Mucosa of rectum (tissue), 2 donors: ENCODE results near the gene NDUFB11.

ENCODE experiments used
- H3K27ac ChIP-seq, 2 donors: one replicate each; pipeline ENCODE4 v1.7.0; 2013; ENCODE audit warnings: inconsistent platforms in 2 of 2, low read depth in 2 of 2, low read length in 2 of 2
- H3K27me3 ChIP-seq, 2 donors: one replicate each; pipeline ENCODE4 v1.7.0; 2013; ENCODE audit warnings: low read length in 2 of 2; ENCODE audit not compliant: control insufficient read depth in 2 of 2, insufficient read depth in 2 of 2
- H3K36me3 ChIP-seq, 2 donors: one replicate each; pipeline ENCODE4 v1.7.0; 2013; ENCODE audit warnings: low read length in 2 of 2; ENCODE audit not compliant: control insufficient read depth in 2 of 2, insufficient read depth in 2 of 2
- H3K4me1 ChIP-seq, 2 donors: one replicate each; pipeline ENCODE4 v1.7.0; 2013; ENCODE audit warnings: low read length in 2 of 2, mild to moderate bottlenecking in 1 of 2; ENCODE audit not compliant: control insufficient read depth in 2 of 2, insufficient read depth in 2 of 2
- H3K4me3 ChIP-seq, 2 donors: one replicate each; pipeline ENCODE4 v1.7.0; 2013; ENCODE audit warnings: low read length in 2 of 2
- H3K9ac ChIP-seq, 2 donors: one replicate each; pipeline ENCODE4 v1.7.0; 2013; ENCODE audit warnings: low read length in 2 of 2, low read depth in 1 of 2, mild to moderate bottlenecking in 1 of 2
- H3K9me3 ChIP-seq, 2 donors: one replicate each; pipeline ENCODE4 v1.7.0; 2013; ENCODE audit warnings: low read length in 2 of 2; ENCODE audit not compliant: control insufficient read depth in 2 of 2
- donor health status: healthy.
- donor health status: Normal muscosa, but diverticular disease.

The NDUFB11 gene

DNA sequence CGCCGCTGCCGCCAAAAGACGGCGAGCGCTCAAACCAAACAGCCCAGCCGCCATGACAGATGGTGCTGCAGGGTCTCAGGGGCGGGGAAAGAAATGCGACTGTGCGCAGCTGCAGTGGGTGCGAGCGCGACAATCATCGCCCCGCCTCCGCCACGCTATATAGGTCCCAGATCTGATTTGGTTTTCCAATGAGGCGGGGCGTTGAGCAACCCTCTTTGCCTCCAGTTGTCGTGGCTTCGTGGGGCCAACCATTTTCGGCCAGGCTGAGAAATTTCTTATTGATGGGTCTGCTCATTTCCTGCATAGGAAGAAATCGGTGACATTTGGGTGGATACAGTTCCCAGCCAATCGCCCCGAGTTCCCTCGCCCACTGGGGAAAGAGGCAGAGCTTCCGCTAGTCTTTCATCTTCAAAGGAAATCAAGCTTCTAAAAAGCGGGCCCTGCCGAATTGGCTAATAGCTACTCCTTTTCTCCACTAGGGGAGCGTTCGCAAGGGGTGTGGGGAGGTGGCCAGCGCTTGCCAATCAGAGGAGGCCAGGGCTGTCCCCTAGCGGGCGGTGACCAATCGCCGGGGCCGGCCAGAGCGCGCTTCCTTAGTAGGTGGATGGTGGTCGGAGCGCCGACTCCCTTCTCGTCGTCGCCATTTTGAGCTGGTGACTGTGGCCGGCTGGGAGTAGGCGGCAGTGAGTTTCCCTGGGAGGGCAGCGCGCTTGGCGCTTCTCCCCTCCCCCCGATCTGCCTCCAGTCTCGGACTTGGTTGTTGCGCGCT is at the start of gene NDUFB11, which contains the start of gene RBM10:
TSS of gene NDUFB11 (minus strand) at position 77 of the 769 bp plus-strand sequence. CDS start at position 54, 23 bp downstream.
TSS of gene RBM10 (plus strand) at position 596 of the 769 bp plus-strand sequence. CDS start 2,261 bp downstream, outside the sequence.
- peak within 1 kb of the TSS; percentile 70 to 87 for H3K4me3 ChIP-seq
- peak within 1 kb of the TSS; percentile 80 to 86 for H3K9ac ChIP-seq
- H3K27ac ChIP-seq, result peak within 1 kb of the TSS; percentile 95 to 97

DNA sequence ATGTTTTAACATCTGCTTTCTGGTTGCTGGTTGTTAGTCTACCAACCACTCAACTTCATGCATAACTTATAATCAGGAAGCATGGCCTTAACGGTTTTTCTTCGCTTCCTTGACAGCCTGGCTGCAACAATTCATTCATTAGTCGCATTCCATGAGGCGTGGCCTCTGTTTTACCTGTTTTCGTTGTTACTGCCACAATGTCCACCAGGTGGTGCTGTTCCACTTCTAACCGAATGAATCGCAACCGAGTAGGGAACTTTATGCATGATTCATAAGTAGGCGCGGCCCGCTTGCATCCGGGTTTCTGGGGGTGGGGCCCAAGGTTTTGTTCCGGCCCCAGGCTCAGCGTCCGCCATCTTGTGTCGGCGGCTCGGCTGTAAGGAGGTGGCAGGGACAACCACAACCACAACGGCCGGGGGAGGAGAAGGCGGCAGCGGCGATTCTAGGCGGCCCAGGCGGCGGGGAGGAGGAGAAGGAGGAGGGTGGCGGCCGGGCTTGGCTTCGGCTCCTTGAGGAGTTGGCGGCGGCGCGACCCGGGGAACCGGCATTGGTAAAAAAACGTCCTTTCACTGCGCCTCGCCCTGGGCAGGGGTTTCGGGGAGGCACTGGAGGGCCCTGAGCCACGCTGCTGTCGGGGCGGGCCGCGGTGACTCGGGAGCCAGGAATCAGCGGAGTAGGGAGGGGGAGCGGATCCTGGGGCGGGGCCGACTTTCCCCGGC is 49.1 kb upstream of the NDUFB11 start, which contains the start of gene UBA1:
TSS of gene UBA1 (plus strand) at position 355 of the 719 bp plus-strand sequence. CDS start 4,974 bp downstream, outside the sequence.
- H3K9me3 ChIP-seq, result no peaks in the 10 kb centered on the region
- peaks cover 0 to 6% of the 10 kb centered on the region in 2 donors for H3K27me3 ChIP-seq
- H3K9ac ChIP-seq, result peak within 1 kb of the TSS; percentile 94 to 99
- peak within 1 kb of the TSS; percentile 90 to 95 for H3K27ac ChIP-seq
- H3K4me3 ChIP-seq, result peak within 1 kb of the TSS; percentile 92 to 96
- peaks cover 26 to 27% of the 10 kb centered on the region in 2 donors for H3K4me1 ChIP-seq
- peaks cover 6 to 20% of the 10 kb centered on the region in 2 donors for H3K36me3 ChIP-seq

More for the DNA sequence above, at the start of gene NDUFB11, which contains the start of gene RBM10:
- peaks cover 3% of the 10 kb centered on the region in 2 donors for H3K27me3 ChIP-seq
- H3K9me3 ChIP-seq, result no peaks in the 10 kb centered on the region
- H3K4me1 ChIP-seq, result peaks cover 8 to 10% of the 10 kb centered on the region in 2 donors
- peaks cover 7 to 12% of the 10 kb centered on the region in 2 donors for H3K36me3 ChIP-seq

DNA sequence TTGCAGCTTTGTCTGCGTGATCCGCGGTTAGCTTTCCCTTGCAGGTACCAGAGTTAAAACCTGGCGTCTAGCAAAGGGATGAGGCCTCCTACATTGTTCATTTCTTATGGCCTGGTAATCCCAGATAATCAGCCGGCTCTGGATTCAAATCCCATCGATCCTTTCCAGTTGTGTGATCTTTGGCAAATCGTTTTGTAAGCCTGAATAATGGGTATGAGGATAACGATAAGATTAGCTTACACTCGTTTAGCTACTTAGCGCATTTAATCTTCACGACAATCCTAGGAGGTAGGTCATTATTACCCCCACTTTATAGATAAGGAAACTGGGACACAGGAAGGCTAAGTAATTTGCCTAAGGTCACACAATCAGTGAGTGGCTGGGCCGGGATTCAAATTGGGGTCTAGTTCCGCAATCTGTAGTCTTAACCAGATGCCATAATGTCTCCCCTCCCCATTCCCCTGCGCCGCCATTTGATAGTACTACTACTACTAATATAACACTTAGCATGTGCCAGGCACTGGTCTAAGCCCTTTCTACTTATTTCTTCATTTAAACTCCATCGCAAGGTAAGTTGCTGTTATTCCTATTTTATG is 47.4 kb upstream of the NDUFB11 start:
- H3K9me3 ChIP-seq, result no peaks in the 10 kb centered on the region
- H3K36me3 ChIP-seq, result peaks cover 4 to 7% of the 10 kb centered on the region in 2 donors
- H3K9ac ChIP-seq, result peak overlapping the region in 1 of 2 donors; percentile 63
- peak overlapping the region; percentile 54 to 75 for H3K4me3 ChIP-seq
- H3K27me3 ChIP-seq, result peaks cover 3 to 6% of the 10 kb centered on the region in 2 donors
- H3K4me1 ChIP-seq, result peaks cover 24% of the 10 kb centered on the region in 2 donors
- H3K27ac ChIP-seq, result no peak overlapping the region

DNA sequence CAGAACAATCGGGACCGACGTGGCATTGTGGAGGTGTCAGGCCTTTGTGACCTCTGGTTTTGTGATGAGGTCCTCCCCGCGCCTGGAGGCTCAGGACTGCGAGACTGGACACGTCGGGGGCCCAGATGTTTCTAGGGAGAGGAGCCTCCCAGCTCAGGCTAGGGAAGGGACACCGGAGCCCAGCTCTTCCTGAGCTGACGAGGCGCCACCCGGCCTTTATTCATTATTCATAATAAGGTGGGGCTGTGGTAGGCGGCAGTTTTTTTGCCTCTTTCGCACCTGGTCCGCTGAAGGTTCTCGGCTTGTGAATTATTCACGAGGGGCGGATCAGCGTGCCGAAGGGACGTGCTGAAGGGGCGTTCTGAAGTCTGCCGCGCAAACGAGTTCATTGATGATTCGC is 46.8 kb upstream of the NDUFB11 start:
- Histone ChIP-seq H3K4me3 (peak overlapping the region; percentile 54 to 75), H3K27ac (peak overlapping the region in 1 of 2 donors; percentile 65), H3K27me3 (peaks cover 3 to 6% of the 10 kb centered on the region in 2 donors), H3K9ac (peak overlapping the region; percentile 63), H3K9me3 (no peaks in the 10 kb centered on the region), H3K36me3 (peaks cover 6 to 7% of the 10 kb centered on the region in 2 donors), H3K4me1 (peaks cover 20% of the 10 kb centered on the region in 2 donors)

DNA sequence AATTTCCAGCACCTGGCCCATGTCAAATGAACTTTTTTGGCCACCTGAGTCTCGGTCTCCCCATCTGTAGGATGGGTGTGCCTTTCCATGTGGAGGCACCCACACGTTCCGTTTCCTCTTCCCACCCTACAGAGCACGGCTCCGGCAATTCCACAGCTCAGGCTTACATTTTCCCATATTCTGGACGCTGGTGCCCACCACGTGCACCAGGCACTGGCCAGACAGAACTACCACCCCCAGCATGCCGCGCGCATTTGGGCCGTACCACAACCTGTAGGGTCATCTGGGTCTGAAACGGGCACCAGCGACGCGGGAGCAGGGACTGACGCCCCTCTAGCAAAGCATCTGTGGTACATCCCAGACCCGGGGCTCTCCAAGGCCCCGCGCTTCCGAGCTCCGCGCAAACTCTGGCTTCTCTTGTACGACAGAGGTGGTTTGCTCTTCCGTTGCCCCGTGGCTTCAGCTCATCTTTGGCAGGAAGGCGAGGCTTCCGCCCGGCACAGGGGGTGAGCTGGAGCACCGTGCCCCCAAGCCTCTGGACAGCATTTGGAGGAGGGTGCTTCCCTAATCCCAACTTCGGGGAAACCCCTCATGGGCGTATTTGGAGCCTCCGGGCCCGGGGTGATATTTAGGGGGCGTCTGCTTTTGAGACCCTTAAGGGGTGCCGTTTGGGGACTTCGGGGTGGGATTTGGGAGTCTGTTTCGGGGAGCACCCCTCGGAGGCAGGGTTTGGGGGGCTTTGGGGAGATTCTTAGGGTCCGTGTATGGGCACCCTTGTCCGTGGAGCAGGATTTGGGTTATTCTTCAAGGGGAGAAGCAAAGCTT is 46.2 kb upstream of the NDUFB11 start:
- peak overlapping the region; percentile 7 to 65 for H3K27ac ChIP-seq
- H3K9me3 ChIP-seq, result no peaks in the 10 kb centered on the region
- peaks cover 3 to 9% of the 10 kb centered on the region in 2 donors for H3K27me3 ChIP-seq
- peak overlapping the region; percentile 63 for H3K9ac ChIP-seq
- peaks cover 13 to 15% of the 10 kb centered on the region in 2 donors for H3K4me1 ChIP-seq
- H3K36me3 ChIP-seq, result peaks cover 6 to 11% of the 10 kb centered on the region in 2 donors
- peak overlapping the region; percentile 54 to 75 for H3K4me3 ChIP-seq

DNA sequence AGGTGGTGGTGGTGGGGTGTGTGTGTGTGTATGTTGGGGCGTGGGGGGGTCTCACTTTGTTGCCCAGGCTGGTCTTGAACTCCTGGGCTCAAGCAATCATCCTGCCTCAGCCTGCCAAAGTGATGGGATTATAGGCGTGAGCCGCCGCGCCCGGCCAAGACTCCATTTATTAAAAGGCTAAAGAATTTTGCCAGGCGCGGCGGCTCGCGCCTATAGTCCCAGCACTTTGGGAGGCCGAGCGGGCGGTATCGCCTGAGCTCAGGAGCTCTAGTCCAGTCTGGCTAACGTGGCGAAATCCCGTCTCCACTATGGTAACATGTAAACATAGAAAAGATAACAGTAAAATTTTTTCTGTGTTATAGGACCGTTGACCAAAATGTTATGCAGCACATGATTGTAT is 45.4 kb upstream of the NDUFB11 start:
- Histone ChIP-seq H3K4me1 (peaks cover 12 to 13% of the 10 kb centered on the region in 2 donors), H3K27me3 (peaks cover 3 to 9% of the 10 kb centered on the region in 2 donors), H3K4me3 (no peak overlapping the region), H3K27ac (no peak overlapping the region), H3K9ac (no peak overlapping the region), H3K36me3 (peaks cover 8 to 12% of the 10 kb centered on the region in 2 donors), H3K9me3 (no peaks in the 10 kb centered on the region)

DNA sequence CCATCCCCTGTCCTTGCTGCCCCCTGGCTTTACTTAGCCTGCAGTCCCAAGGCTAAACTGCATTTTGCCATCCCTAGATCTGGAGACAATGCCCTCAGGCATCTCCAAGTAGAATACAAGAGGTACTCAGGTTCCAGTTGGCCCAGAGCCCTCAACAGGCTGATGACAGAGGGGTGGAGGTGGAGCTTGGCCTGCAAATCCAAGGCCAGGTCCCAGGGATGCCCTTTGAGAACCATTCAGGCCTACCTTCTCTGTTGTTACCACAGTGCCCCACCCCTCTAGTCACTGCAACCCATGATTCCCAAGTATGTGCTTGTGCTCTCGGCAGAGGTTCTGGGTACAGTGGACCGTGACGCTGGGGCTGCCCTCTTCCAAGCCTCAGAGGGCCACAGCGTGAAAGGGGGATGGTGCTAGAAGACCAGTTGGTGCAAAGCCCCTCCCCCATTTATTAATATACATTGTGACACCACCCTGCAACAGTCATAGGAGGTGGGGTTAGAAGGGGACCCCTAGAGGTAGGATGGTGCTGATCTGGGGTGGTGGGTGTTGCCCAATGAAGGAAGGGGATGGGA is 42.7 kb upstream of the NDUFB11 start:
- H3K4me1 ChIP-seq, result no peaks in the 10 kb centered on the region
- peaks cover 15 to 24% of the 10 kb centered on the region in 2 donors for H3K36me3 ChIP-seq
- no peak overlapping the region for H3K27ac ChIP-seq
- no peak overlapping the region for H3K9ac ChIP-seq
- H3K4me3 ChIP-seq, result no peak overlapping the region
- H3K27me3 ChIP-seq, result peaks cover 7 to 9% of the 10 kb centered on the region in 2 donors
- H3K9me3 ChIP-seq, result no peaks in the 10 kb centered on the region

DNA sequence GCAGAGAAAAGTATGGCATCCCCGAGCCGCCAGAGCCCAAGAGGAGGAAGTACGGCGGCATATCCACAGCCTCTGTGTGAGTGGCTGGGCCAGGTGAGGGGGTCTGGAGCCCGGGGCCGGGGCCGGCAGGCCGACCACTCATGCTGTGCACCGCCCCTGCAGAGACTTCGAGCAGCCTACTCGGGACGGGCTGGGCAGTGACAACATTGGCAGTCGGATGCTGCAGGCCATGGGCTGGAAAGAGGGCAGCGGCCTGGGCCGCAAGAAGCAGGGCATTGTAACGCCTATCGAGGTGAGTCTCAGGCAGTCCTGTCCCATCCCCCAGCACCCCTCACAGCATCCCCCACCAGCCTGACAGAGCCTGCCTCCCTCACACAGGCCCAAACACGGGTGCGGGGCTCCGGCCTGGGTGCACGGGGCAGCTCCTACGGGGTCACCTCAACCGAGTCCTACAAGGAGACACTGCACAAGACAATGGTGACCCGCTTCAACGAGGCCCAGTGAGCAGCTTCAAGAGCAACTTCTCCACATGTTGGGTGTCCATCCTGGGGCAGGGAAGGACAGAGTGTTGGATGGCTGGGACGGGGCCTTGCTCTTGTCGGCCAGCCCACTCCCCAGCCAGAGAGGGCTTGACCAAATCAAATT is 41.7 kb upstream of the NDUFB11 start:
- peaks cover 24 to 33% of the 10 kb centered on the region in 2 donors for H3K36me3 ChIP-seq
- peaks cover 8 to 9% of the 10 kb centered on the region in 2 donors for H3K27me3 ChIP-seq
- no peak overlapping the region for H3K9ac ChIP-seq

More for the DNA sequence above, 41.7 kb upstream of the NDUFB11 start:
- Histone ChIP-seq H3K27ac (no peak overlapping the region), H3K9me3 (no peaks in the 10 kb centered on the region), H3K4me1 (no peaks in the 10 kb centered on the region), H3K4me3 (no peak overlapping the region)
